HUES6 (cell line): ENCODE results near the gene ABCG4.
A peak's percentile ranks its signal among the peaks of the same experiment; 100 is the strongest.
"Not testable (repeated sequence)": the region's sequence is repeated elsewhere in the genome, so short reads cannot be mapped to it uniquely, and the experiment has no call there.

Experiments
- H3K27ac ChIP-seq: 2 replicates; pipeline ENCODE4 v1.7.0; 2013; ENCODE audit warnings: low read depth, mild to moderate bottlenecking, low read length, inconsistent platforms
- H3K27me3 ChIP-seq: 2 replicates; pipeline ENCODE4 v1.6.1; 2013; ENCODE audit warnings: low read length; ENCODE audit not compliant: control insufficient read depth, insufficient read depth
- H3K36me3 ChIP-seq: 2 replicates; pipeline ENCODE4 v1.6.1; 2013; ENCODE audit warnings: low read length; ENCODE audit not compliant: control insufficient read depth, insufficient read depth
- H3K4me1 ChIP-seq: 2 replicates; pipeline ENCODE4 v1.6.1; 2013; ENCODE audit warnings: low read length; ENCODE audit not compliant: control insufficient read depth, insufficient read depth
- H3K4me3 ChIP-seq: 2 replicates; pipeline ENCODE4 v1.5.1; 2013; ENCODE audit warnings: low read depth, low read length
- H3K9ac ChIP-seq: one replicate; pipeline ENCODE4 v1.6.1; 2013; ENCODE audit warnings: mild to moderate bottlenecking, low read length
- H3K9me3 ChIP-seq: 2 replicates; pipeline ENCODE4 v1.6.1; 2013; ENCODE audit warnings: low read depth, low read length; ENCODE audit not compliant: control insufficient read depth, insufficient read depth

The ABCG4 gene

DNA sequence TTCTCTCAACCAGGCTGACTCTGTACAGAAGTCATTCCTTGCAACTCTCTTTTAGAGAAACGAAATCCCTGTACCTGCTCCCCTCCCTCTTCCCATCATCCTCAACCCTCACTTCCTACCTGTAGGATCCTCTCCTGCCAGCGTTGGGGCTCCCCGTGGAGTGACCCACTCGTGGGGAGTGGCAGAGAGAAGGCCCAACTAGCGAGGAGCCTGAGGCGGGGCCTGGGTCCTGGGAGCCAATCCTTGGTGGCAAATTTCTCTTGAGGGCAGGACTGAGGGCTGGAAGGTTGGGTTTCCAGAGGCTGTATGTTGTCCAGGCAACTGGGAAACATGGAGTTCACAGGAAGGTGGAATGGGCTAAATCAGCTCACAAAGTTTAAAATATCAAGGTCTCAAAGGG, 46.8 kb downstream of the ABCG4 start:
- Histone ChIP-seq H3K9me3 (no peaks in the 10 kb centered on the region), H3K4me1 (peaks cover 4% of the 10 kb centered on the region), H3K36me3 (no peaks in the 10 kb centered on the region), H3K4me3 (no peak overlapping the region), H3K27ac (no peak overlapping the region), H3K27me3 (no peaks in the 10 kb centered on the region), H3K9ac (no peak overlapping the region)

DNA sequence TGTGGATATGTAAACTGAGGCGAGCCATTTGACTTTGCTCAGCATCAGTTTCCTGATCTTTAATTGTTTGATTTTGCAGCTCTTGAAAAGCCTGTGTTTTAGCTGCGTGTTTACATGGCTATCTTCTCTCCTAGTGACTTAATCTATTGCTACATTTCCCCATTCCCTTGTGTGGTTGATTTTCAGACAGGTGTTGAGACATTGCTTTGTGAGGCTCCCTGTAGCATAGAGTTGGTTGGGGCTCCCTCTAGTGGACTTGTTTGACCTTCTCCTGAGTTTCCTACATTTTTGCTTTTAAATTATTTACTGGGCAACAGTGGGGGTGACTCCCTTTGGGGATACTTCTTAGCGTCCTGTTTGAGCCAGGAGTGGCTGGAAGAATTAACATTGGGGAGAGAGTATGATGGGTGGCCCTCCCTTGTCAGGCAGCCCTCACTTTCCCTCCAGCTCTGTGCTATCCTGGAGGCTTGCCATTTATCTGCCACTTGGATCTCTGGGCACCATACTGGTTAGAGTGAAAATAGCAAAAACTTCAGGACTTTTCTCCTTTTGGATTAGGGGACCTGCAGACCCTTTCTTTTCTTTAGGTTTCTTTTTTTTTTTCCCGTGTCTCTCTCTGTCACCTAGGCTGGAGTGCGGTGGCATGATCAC, 48.1 kb downstream of the ABCG4 start:
- no peak overlapping the region for H3K27ac ChIP-seq
- peaks cover 4% of the 10 kb centered on the region for H3K4me1 ChIP-seq
- H3K9ac ChIP-seq, result no peak overlapping the region
- no peaks in the 10 kb centered on the region for H3K27me3 ChIP-seq
- no peak overlapping the region for H3K4me3 ChIP-seq
- no peaks in the 10 kb centered on the region for H3K9me3 ChIP-seq
- H3K36me3 ChIP-seq, result no peaks in the 10 kb centered on the region

DNA sequence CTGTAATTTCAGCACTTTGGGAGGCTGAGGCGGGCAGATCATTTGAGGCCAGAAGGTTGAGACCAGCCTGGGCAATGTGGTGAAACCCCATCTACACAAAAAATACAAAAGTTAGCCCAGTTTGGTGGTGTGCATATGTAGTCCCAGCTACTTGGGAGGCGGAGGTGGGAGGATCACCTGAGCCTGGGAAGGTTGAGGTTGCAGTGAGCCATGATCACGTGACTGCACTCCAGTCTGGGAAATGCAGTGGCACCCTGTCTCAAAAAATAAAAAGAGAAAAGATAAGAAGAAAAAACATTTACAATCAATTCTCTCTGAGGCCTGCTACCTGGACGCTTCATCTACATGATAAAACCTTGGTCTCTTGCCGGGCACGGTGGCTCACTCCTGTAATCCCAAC, 50.1 kb downstream of the ABCG4 start:
- H3K9ac ChIP-seq, result no peak overlapping the region
- no peaks in the 10 kb centered on the region for H3K36me3 ChIP-seq
- H3K9me3 ChIP-seq, result no peaks in the 10 kb centered on the region
- no peak overlapping the region for H3K4me3 ChIP-seq
- H3K27me3 ChIP-seq, result no peaks in the 10 kb centered on the region
- peaks cover 4% of the 10 kb centered on the region for H3K4me1 ChIP-seq
- no peak overlapping the region for H3K27ac ChIP-seq

DNA sequence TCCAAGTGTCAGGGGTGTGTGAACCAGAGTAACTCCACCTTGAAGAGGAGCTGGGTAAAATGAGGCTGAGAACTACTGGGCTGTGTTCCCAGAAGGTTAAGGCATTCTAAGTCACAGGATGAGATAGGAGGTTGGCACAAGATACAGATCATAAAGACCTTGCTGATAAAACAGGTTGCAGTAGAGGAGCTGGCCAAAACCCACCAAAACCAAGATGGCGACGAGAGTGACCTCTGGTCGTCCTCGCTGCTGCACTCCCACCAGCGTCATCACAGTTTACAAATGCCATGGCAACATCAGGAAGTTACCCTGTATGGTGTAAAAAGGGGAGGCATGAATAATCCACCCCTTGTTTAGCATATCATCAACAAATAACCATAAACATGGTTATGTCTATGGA, 52.4 kb downstream of the ABCG4 start:
- not testable (repeated sequence) for H3K36me3 ChIP-seq, H3K27ac ChIP-seq, H3K9me3 ChIP-seq, H3K9ac ChIP-seq, H3K4me3 ChIP-seq, H3K4me1 ChIP-seq, H3K27me3 ChIP-seq

DNA sequence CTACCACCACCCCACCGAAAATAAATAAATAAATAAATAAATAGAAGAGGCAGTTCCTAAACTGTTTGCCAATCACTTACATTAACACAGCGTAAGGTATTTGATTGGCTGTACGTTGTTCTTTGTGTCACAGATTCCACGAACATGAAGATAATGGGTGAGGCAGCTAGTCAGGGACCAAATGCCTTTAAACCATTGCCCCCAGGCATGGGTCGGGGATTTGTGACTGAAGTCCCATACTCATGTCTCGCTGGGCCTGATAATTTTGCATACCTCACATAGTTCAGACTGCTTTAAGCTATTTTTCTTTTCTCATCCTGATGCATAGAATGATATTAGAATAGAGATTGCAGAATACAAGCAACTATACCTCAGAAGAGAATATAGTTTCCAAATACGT, 53.7 kb downstream of the ABCG4 start:
- Histone ChIP-seq H3K36me3 (no peaks in the 10 kb centered on the region), H3K9ac (no peak overlapping the region), H3K4me3 (no peak overlapping the region), H3K9me3 (no peaks in the 10 kb centered on the region), H3K27ac (no peak overlapping the region), H3K27me3 (no peaks in the 10 kb centered on the region), H3K4me1 (peaks cover 8% of the 10 kb centered on the region)

DNA sequence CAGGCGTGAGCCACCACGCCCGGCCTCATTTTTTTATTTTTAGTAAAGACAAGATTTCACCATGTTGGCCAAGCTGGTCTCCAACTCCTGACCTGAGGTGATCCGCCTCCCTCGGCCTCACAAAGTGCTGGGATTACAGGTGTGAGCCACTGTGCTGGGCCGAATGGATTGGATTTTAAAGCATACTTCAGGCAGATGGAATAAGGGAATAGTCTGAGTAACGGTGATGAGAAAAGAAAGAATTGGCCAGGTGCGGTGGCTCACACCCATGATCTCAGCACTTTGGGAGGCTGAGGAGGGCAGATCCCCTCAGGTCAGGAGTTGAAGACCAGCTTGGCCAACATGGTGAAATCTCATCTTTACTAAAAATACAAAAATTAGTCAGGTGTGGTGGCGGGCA, 55.2 kb downstream of the ABCG4 start:
- Histone ChIP-seq H3K4me1 (peaks cover 6% of the 10 kb centered on the region), H3K4me3 (no peak overlapping the region), H3K27ac (no peak overlapping the region), H3K9ac (no peak overlapping the region), H3K9me3 (no peaks in the 10 kb centered on the region), H3K36me3 (no peaks in the 10 kb centered on the region), H3K27me3 (no peaks in the 10 kb centered on the region)

DNA sequence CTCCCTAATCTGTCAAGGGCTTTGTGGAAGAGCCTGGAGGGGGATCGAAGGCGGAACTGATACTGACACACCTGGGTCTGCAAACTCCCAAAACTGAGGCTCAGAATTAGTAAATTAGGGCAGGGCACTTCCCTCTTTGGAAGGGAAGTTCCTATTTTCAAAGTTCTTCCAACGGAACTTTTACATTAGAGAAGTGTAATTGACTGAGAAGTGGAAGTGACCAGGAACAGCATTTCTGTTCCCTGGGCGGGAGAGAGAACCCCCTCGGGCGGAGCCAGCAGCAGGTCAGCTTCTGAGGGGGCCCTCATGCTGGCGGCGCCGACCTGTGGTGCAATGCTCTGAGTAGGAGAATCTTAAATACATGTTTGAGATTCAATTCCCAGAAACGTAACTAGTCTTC, 56.2 kb downstream of the ABCG4 start:
- H3K4me3 ChIP-seq, result peak overlapping the region; percentile 51
- H3K36me3 ChIP-seq, result no peaks in the 10 kb centered on the region
- no peak overlapping the region for H3K9ac ChIP-seq
- peaks cover 11% of the 10 kb centered on the region for H3K4me1 ChIP-seq
- H3K27ac ChIP-seq, result no peak overlapping the region
- H3K9me3 ChIP-seq, result no peaks in the 10 kb centered on the region
- H3K27me3 ChIP-seq, result no peaks in the 10 kb centered on the region

DNA sequence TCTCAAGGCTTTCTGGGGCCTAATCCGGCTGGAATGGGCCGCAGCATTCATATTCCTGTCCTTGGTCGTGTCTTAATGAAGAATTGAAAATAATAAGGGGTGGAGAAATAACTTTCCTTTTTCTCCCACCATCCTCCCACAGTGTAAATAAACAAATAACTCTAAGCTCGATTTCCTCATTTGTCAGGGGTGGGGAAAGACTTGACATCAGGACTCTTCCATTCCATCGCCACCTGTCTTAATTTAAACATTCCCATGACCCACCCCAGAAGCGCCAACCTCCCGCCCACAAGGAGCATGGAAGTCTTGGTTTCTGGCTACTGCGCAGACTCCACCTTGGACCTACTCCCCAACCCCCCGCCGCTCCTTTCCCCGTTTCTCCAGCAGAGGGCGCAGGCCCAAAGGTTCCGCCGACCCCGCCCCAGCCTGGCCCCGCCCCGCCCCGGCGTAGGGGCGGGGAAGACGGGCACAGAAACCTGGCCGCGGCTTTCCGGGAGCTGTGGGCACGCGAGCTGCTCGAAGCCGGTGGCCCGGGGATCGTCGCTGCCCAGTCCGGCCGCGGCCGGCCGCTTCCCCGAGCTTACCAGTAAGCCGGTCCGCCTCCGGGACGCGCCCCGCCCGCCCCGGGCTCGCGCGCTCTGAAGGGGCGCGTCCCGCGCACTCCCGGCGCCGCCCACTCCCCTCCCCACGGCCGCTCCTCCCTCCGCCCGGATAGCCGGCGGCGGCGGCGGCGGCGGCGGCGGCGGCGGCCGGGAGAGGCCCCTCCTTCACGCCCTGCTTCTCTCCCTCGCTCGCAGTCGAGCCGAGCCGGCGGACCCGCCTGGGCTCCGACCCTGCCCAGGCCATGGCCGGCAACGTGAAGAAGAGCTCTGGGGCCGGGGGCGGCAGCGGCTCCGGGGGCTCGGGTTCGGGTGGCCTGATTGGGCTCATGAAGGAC, 57.0 kb downstream of the ABCG4 start, which contains the start of gene CBL:
CBL (plus strand) TSS at position 766 of the 937 bp plus-strand sequence; CDS start at position 845, 79 bp downstream.
- H3K36me3 ChIP-seq, result no peaks in the 10 kb centered on the region
- H3K9me3 ChIP-seq, result no peaks in the 10 kb centered on the region
- peaks cover 12% of the 10 kb centered on the region for H3K4me1 ChIP-seq
- peak within 1 kb of the TSS; percentile 93 for H3K27ac ChIP-seq
- no peaks in the 10 kb centered on the region for H3K27me3 ChIP-seq
- H3K4me3 ChIP-seq, result peak within 1 kb of the TSS; percentile 92
- H3K9ac ChIP-seq, result peak within 1 kb of the TSS; percentile 87

DNA sequence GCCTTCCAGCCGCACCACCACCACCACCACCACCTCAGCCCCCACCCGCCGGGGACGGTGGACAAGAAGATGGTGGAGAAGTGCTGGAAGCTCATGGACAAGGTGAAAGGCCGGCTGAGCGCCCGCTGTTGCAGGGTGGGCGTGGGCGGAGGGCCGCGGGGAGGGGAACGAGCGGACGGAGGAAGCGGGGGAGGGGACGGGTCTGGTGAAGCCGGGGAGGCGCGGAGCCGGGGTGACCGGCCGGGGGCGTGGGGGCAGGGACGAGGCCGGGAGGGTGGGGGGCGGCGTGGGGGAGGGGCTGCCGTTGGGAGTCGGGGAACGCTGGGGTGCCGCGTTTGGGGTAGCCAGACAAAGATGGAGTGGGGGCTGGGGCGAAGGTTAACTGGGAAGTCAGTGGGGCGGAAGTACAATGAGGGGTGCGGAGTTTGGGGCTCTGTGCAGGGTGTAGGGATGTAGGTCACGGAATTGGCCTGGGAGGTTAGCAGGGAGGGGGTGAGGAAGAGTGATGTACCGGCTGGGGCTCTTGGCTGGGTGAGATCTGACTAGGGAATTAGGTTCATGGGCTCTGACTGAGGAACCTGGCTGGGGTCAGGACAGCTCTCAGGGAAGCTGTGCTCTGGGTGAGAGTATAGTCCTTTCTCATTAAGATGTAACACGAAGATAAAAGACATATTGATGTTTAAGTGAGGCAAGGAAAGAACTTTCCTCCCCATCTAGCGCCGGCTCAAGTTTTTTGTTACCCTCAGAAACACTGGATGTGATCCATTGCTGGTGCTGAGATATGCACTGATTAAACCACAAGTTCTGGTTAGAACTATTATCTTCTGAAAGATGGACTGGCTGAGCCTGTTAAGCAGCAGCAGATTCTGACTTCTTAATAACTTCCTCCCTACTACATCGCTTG, 57.9 kb downstream of the ABCG4 start:
- peak overlapping the region; percentile 93 for H3K27ac ChIP-seq
- no peaks in the 10 kb centered on the region for H3K36me3 ChIP-seq
- H3K27me3 ChIP-seq, result no peaks in the 10 kb centered on the region
- H3K9ac ChIP-seq, result peak overlapping the region; percentile 87
- no peaks in the 10 kb centered on the region for H3K9me3 ChIP-seq
- peak overlapping the region; percentile 92 for H3K4me3 ChIP-seq
- H3K4me1 ChIP-seq, result peaks cover 12% of the 10 kb centered on the region

DNA sequence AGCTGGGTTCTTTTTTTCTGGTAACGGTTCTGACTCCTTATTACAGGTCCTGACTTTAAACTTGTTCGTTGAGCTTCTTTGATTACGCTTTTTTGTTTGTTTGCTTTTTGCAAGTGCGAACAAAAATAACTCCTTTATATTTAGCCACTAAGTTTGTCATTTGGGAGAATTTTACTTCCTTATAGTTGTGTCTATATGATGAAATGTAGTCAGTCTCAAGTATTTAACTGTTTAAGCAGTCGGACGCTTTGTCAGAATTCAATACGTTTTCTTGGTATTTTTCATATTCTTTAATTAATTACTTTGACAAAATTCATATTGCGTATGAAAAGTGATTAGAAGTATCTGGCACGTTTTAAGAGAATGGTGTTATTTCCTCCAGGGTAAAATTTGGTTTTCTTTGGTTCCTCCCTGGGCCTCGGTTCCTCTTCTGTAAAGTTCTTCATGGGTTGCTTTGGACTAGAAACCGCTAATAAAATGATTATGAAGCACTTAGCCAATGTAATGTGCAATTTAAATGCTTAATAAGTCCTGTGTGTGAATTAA, 58.6 kb downstream of the ABCG4 start:
- peak overlapping the region; percentile 72 for H3K9ac ChIP-seq
- H3K27ac ChIP-seq, result no peak overlapping the region
- H3K9me3 ChIP-seq, result no peaks in the 10 kb centered on the region
- no peaks in the 10 kb centered on the region for H3K27me3 ChIP-seq
- H3K4me3 ChIP-seq, result peak overlapping the region; percentile 92
- peaks cover 12% of the 10 kb centered on the region for H3K4me1 ChIP-seq
- H3K36me3 ChIP-seq, result no peaks in the 10 kb centered on the region
